NCI-H82 treated with DMSO at 0.1 percent for 48 hours (cell line): ENCODE results near the gene UNC5B.

ENCODE experiments used
- DNase-seq: peaks from one replicate; lab custom pipeline; 2025; ENCODE audit not compliant: unreplicated experiment; lab: John Stamatoyannopoulos, UW

Gene UNC5B

DNA sequence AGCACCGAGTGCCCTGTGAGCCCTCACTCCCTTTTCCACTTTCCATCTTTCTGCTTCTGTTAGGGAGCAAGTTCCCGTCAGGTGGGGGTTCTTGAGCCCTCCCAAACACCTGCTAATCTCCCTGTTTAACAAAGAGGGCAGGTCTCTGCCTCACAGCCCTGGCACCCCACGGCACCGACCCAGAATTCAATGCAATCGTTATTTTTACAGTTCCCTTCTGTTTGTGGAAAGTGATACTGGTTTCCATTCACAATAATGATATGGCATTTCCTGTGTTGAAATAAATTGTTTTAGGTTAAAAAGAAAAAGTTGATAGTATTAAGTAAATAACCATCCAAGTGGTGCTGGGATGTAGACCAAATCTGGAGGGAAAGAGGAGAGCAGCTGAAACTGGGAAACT lies 67.8 kb downstream of the UNC5B start:
- DNase-seq = no peak

DNA sequence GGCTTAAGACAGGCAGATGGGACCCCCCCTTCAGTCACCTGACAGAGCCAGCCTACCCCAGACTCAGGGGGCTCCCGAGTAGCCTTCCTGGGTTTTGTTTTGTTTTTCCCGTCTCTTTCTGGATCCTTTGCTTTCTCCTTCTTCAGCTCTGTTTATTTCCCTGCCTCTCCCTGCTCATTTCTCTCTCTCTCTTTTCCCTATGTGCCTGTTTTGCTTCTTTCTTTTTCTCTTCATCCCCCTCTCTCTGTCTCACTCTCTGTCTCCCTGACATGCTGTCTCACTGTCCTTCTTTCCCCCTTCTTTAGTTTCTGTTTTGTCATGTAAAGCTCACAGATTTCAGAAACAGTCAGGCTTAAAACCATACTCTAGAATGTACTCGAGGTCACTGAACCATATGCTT lies 68.5 kb downstream of the UNC5B start:
- DNase-seq = no peak

DNA sequence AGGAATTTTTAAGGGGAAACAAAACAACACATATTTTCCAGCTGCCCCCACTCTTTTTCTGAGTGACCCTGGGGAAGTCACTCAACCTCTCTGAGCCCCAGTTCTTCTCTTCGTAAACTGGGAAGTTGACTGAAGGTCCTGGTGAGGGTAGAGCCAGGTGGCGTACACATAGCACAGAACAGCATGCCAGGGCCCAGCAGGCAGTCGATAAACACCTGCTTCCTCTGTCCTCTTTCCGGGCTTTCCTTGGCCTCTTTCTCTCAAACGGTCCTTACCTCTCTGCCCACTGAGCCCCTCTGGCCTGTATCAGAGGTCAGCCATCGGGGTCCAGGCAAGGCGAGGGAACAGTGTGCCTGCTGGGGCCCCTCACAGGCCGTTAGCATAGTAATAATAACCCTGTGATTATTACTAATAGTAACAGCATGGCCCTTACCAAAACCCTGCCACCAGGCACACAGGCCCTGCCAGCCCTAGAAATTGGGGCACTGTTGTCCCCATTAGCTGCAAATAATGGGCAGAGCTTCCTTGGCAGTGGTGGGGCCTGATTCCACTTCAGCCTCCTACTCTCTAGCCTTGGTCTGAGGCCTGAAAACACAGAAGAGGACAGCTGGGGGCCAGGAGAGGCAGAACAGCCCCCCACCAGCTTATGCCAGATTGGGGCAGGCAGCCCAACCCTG lies 69.4 kb downstream of the UNC5B start:
- DNase-seq = no peak

DNA sequence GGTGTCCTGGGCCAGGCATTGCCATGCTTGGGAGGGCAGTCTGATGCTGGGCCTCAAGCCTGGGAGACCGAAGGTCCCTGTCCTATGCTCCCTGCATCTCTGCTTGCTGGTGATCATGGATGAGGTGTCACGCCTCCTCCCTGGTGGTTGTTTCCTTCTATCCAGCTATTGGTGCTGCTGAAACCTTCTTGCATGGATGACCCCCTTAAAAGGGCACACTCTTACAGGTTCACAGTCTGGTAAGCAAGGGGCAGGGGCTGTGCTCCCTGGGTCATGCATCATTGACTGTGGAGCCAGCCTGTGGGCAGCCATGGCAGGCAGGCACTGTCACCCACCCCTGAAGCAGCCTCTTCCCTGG lies 69.9 kb downstream of the UNC5B start:
- DNase-seq = no peak

DNA sequence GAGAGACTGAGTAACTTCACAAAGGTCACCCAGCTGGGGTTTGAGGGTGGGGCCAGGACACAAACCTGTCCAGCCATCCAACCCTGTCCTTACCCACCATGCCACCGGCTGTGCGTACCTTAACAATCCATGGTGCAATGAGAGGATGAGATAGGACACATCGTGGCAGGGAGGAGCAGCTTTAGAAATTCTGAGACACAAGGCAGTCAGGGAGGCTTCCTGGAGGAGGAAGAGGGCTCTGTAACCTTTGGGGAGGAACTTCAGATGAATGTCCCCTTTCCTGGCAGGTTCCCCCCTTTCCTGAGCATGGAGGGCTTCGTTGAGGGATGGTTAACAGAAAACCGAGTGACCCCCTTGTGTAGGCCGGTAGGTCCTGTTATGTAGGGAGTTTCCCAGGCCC lies 71.0 kb downstream of the UNC5B start:
- DNase-seq = no peak

DNA sequence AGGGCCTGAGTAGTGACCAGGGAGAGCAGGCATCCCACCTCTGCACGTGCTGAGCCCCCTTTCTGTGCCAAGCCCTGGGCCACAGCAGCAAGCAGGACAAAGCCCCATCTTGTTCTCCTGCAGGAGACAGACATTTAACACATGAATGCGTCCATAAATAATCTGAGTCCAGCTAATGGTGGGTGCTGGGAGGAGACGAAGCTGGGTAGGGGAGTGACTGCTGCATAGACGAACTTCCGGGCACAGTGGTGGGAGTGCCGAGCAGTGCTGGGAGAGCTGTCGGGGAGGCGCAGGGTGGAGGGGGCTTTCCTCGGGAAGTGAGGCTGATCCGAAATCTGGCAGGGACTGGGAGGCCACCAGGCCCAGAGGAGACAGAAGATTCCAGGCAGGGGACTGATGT lies 71.5 kb downstream of the UNC5B start:
- DNase-seq = no peak

DNA sequence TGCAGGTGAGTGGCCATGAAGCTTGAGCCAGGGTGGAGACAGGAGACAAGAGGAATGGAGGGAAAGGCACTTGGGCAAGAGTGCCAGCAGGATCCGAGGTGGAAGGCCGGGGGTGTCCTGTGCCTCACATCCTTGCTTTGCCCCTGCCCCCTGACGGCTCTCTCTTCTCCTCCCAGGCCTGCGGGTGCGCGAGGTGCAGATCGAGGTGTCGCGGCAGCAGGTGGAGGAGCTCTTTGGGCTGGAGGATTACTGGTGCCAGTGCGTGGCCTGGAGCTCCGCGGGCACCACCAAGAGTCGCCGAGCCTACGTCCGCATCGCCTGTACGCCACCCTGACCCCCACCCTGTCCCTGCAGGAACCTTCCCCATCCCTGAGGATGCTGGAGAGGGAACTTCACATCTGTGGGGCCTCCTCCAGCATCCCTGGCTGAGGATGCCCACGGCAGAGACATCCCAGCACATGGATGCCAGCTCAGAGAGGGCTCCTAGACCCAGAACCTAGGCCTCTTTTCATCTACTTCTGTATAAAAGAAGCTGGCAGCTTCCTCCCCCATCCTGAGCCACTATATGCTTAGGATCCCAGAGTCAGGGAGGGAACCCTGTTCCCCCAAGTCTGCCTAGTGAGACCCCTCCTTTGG lies 72.3 kb downstream of the UNC5B start:
- DNase-seq = no peak

DNA sequence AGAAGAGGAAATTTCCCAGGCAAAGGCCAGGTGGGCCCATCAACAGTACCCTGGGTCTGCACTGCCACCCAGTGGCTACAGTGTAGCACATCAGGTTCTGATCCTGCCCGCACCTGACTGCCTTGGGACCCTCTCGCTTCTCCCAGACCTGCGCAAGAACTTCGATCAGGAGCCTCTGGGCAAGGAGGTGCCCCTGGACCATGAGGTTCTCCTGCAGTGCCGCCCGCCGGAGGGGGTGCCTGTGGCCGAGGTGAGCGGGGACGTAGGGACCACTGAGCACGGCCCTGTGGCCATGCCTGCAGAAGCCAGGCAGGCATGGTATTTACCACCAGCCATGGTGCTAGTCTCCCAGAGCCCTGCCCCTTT lies 72.8 kb downstream of the UNC5B start:
- no peak for DNase-seq

DNA sequence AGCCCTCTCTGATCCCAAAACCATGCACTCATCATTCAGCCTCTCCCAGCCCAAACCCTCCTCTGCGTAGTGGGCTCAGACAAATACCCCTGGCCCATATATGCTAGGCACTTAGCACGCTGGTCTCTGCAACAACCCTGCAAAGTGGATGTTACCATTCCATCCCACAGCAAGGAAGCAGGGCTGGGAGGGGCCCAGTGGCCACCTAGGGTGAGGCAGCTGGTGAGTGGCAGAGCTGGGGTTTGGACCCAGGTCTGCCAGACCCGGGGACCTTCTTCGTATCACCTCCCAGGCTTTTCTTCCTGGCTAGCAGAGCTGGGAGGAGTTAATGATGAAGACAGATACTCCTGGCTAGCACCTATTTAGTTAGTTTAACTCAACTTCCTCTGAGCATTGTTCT lies 73.6 kb downstream of the UNC5B start:
- DNase-seq = no peak

DNA sequence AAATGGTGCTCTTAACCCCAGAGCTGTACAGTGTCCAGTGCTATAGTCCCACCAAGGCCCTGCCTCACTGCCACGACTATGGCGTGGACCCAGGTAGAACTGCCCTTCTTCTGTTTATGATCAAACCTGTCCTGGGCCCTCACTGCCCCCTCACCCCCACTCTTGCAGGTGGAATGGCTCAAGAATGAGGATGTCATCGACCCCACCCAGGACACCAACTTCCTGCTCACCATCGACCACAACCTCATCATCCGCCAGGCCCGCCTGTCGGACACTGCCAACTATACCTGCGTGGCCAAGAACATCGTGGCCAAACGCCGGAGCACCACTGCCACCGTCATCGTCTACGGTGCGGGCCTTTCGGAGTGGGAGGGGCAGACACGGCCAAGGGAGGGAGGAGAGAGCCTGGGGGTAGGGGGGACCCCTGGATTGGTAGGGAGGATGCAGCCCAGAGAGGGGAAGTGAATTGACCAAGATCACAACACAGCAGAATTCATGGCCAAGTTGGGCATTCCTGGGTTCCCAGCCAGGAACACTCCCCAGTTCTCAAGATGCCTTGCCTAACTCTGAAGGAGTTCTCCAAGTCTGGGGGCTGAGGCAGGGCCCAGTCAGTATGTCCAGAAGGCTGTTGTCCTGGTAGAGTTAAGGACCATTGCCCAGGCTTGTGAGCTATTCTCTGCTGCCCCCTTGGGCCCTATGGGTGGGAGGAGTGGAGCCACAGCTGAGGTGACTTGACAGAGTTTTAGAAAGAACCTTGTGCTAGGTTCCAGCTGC lies 74.3 kb downstream of the UNC5B start:
- no peak for DNase-seq

DNA sequence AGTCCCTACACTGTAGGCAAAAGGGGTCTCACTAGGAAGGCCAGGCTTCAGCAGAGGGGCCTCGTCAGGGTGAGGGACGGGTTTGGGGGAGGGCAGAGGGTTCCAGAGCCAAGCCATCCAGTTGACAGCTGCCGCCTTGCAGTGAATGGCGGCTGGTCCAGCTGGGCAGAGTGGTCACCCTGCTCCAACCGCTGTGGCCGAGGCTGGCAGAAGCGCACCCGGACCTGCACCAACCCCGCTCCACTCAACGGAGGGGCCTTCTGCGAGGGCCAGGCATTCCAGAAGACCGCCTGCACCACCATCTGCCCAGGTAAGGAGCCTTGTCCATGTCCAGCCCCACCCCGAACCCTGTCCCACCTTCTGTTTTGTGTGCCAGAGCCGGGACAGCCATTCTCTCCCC lies 75.1 kb downstream of the UNC5B start:
- no peak for DNase-seq

DNA sequence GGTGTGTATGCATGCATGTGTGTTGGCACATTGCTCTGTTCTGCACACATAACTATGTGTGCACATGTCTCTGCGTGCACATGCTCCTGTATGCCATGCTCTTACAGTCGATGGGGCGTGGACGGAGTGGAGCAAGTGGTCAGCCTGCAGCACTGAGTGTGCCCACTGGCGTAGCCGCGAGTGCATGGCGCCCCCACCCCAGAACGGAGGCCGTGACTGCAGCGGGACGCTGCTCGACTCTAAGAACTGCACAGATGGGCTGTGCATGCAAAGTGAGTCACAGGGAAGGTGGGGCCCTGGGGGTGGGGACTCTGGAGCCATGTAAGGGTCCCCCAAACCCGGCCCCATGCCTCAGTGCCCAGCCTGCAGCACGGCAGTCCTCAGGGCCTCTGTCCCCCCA lies 76.1 kb downstream of the UNC5B start:
- DNase-seq = no peak

DNA sequence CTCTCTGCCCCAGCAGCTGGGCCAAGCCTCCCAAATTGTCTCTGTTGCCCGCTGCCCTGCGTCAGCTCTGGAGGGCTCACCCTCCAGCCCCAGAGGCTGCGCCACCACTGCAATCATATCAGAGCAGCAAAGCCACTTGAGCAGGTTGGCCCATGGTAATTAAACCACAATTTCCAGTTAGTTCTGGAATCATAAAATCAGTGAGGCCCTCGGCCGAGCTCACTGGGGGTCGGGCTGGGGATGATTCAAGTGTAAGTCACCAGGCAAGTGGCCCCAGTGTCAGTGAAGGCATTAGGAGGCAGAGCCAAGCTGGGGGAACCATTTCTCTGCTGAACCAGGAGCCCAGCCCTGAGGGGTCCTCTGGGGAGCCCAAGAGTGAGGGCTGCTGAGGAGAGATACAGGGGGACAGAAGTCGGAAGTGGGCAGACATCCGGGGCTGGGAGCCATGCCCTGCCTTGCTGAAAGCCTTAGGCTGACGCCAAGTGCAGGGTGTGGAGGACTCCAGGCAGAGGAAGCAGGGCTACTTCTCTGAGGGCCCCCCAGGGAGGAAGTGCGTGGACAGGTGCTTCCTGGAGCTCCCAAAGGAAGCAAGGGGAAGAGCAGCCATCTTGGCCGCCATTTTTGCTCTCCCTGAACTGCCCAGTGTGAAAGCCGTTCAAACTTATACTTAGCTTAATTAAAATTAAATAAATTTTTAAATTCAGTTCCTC lies 77.2 kb downstream of the UNC5B start:
- DNase-seq = no peak

DNA sequence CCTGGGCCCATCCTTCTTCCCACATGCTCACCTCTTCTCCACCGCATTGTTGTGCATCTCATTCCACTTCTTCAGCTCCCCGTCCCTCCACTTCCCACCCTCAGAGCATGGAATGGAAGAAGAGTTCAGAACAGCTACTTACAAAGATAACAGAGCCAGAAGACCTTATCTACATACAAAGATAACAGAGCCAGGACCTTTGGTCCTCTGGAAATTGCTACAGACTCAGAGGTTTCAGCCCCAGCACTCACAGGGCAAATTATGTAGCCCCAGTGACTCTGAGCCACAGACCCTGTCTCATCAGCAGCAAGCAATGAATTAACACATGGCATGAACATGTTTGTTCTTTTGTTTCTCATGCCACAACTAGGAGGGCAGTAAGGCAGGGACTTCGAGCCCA lies 78.0 kb downstream of the UNC5B start:
- DNase-seq = no peak

DNA sequence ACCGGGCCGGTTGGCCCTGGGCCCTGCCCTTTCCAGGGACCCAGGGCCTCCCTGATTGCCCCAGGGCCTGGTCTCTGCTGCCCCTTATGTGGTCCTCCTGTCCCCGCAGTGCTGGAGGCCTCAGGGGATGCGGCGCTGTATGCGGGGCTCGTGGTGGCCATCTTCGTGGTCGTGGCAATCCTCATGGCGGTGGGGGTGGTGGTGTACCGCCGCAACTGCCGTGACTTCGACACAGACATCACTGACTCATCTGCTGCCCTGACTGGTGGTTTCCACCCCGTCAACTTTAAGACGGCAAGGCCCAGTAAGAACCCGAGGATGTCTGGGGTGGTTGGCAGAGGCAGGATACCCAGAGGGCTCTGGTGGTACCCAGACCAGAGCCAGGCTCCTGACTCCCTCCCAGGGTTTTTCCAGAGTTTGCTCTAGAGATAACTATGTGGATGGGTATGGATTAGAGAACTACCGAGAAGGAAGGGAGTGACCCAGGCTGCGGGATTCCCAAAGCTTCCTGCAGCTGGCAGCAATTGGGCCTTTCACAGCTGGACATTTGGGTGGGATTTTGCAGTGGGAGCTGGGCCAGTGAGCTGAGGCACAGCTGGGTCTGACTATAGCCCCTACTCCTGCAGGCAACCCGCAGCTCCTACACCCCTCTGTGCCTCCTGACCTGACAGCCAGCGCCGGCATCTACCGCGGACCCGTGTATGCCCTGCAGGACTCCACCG lies 78.6 kb downstream of the UNC5B start:
- DNase-seq = no peak

DNA sequence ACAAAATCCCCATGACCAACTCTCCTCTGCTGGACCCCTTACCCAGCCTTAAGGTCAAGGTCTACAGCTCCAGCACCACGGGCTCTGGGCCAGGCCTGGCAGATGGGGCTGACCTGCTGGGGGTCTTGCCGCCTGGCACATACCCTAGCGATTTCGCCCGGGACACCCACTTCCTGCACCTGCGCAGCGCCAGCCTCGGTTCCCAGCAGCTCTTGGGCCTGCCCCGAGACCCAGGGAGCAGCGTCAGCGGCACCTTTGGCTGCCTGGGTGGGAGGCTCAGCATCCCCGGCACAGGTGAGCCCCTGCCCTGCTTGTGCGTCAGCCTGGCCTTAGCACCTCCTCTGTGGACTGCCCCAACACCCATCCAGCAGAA lies 79.1 kb downstream of the UNC5B start:
- no peak for DNase-seq

DNA sequence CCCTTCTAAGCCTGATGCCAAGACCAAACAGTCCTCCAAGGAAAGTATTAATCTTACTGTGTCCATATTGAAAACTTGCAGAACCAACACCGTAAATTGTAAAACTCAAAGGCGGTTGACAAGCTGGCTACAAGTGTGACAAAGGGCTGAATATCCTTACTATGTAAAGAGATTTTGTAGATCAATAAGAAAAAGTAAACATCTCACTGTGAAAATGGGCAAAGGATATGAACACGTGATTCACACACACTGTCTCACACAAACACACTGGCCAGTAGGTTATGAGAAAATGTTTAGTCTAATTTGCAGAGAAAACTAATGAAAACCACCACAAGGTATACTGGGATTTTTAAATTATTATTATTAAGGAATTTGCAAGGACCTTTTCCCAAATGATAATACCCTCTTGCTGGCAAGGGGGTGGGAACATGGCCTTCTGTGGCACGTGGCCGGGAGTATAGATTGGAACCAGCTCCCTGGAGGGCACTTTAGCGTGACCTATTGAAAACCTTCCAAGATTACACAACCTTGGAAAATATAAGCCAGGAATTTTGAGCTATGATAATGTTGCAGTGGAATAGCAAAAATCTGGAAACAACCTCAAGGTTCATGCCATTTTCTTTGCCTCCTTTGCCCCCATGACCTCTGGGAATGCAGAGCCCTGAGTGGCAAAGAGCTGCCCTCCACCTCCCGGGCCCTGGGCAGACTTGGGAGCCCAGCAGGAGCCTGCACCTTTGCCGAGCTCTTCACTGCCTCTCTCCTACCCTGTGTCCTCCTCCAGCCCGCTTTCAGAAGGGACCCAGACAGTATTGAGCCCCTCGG lies 80.5 kb downstream of the UNC5B start:
- no peak for DNase-seq

DNA sequence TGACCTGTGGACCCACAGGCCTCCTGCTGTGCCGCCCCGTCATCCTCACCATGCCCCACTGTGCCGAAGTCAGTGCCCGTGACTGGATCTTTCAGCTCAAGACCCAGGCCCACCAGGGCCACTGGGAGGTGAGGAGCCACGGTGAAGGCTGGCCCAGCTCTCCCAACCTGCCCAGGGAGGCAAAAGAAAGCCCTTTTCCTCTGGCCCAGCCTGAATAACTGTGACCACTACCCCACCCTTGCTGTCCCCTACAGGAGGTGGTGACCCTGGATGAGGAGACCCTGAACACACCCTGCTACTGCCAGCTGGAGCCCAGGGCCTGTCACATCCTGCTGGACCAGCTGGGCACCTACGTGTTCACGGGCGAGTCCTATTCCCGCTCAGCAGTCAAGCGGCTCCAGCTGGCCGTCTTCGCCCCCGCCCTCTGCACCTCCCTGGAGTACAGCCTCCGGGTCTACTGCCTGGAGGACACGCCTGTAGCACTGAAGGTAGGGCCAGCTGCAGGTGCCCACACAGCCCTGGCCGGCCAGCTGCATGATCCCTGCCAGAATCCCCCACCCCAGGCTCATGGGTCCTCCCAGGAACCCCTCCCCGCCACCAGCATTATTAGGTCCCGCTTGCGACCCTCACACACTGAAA lies 81.2 kb downstream of the UNC5B start:
- DNase-seq = no peak

DNA sequence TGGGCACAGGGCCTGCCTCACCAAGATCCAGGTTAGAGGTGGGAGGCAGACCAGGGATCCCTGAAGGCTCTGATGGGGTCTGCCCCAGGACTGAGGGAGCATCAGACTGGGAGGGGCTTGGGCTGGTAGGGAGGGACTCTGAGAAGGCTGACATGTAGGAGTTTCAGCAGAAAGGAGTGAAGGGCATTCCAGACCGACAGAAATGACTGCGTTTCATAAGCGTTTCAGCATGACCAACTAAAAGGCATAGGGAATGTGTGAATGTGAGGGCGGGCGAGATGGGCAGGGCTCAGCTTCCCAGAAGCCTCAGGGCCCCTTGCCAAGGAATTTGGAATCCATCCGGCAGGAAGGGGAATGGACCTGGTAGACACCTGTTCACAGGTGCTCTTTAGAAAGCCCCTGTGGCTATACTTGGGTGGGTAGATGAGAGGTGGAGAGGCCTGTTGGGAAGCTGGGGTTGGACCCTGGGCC lies 81.8 kb downstream of the UNC5B start:
- no peak for DNase-seq

DNA sequence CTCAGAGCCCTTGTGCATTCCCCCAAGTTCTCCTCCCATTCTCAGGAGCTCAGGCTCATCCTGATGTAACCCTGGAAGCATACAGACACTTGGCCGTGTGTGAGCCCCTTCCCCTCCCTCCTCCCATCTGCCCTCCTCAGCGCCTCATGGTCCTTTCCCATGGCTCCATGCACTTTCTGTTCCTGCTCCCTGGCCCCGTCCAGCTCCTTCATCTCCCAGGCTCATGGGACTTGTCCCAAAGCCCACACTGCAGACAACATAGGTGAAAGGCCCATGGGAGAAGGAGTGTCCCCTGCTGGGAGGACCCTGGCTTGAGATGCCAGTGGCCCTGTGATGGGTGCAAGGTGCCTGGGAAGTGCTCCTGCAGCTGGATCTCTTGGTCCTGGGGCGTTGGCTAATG lies 82.5 kb downstream of the UNC5B start:
- DNase-seq = no peak
